GM19467 (cell line): ENCODE data around the gene FOXS1.
"Not testable (repeated sequence)": the region's sequence is repeated elsewhere in the genome, so short reads cannot be mapped to it uniquely, and the experiment has no call there.

Experiments used
- ATAC-seq: cut with Tn5 transposase; IDR thresholded peaks from one replicate; pipeline ENCODE4 v1.9.1; 2021; ENCODE audit warnings: mild to moderate bottlenecking, moderate library complexity; ENCODE audit not compliant: unreplicated experiment

Gene FOXS1

GRCh38 chr20:31840906-31841816 is 4.2 kb downstream of the FOXS1 start:
- ATAC-seq, result no peak

DNA sequence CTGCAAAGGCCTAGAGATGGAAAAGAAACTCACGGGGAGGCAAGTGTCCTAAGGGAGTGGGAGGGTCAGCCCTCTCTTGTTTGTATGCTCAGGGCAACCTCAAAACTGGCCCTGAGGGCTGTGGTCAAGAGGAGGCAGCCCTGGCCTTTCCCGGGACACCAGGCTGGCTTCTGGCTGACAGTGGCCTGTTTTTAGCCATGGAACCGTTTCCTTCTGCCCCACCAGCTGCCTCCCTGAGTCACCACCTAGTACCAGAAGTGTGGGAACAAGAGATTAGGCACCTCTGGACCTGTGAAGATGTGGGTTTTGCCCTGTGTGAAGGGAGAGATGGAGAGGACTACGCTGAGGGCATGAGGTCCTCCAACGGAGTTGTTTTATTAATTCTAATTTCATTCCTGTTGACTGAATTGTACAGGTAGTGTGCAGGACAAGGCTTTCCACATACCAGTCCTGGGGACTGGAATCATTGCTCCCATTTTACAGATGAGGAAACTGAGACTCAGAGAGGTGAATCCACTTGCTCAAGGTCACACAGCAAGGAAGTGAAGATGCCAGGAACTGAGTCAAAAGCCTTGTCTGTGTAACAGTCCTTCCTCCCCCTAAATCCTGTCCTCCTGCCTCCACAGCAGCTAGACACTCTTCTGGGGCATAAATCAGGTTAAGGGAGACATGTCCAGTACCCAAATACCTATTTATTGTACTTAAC is 5.5 kb downstream of the FOXS1 start:
- ATAC-seq, result no peak

DNA sequence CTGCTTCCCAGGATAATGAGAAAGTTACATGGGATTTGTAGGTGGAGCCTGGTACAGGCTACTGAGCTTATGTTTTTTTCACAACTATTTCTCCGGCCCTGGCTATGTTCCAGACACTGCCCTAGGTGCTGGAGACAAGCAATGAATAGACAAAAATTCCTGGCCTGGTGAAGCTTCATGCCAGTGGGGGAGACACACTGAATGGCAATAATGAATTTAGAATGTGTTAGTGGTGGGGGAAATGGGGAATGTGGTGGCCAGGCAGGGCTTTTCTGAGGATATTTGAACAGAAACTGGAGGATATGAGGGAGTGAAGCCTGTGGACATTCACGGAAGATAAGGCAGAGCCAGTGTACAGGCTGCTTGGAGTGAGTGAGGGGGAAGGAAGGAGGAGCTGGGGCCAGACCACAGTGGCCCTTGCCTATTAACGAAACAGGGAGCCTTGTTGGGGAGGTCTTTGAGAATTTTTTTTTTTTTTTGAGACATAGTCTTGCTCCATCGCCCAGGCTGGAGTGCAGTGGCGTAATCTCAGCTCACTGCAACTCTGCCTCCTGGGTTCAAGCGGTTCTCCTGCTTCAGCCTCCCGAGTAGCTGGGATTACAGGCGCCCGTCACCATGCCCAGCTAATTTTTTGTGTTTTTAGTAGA is 6.6 kb downstream of the FOXS1 start:
- no peak for ATAC-seq

GRCh38 chr20:31837896-31838397 is 7.5 kb downstream of the FOXS1 start:
- ATAC-seq, result no peak

GRCh38 chr20:31836853-31837608 is 8.4 kb downstream of the FOXS1 start:
- ATAC-seq, result no peak

DNA sequence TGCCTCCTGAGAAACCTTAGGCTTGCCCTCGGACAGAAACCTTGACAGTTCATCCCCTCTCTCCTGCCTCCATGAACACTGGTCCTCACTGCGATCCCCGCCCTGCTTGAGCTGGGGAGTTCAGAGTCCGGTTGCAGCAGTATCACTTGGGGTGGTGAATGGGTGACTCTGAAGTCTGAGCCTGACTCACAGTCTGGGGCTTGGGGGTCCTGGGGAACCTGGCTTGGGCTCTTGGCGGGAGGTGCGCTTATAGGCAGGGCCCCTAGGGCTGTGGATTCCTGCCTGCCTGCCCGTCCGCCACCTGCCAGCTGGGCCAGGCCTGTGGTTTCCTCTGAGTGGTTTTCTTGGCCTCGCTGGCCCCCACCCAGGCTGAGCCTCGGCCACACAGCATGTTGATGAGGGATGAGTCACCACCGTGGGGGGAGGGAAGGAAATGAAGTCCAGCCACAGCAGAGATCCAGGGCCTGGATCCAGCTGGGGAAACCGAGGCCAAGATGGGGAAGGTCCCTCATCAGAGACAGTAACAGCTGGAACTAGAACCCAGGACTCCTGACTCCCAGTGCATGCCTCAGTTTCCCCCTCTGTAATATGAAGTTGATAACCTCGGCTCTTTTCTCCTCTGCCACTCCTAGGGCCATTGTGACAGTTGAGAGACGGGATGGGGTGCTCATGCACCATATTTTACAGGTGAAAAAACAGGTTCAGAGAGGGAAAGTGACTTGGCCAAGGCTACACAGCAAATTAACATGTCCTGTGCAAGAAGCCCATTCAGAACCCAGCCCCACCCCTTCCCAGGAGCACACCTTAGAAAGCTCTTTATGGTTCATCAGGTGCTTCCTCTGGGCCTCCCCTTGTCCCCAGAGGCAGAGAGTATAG is 9.2 kb downstream of the FOXS1 start:
- ATAC-seq, result peak; percentile 61

GRCh38 chr20:31835554-31835953 is 9.8 kb downstream of the FOXS1 start:
- ATAC-seq, result no peak

- no peak for ATAC-seq
Observed at GRCh38 chr20:31833931-31834521, 11.4 kb downstream of the FOXS1 start.

- no peak for ATAC-seq
Observed at GRCh38 chr20:31833130-31833930, 12.1 kb downstream of the FOXS1 start.

DNA sequence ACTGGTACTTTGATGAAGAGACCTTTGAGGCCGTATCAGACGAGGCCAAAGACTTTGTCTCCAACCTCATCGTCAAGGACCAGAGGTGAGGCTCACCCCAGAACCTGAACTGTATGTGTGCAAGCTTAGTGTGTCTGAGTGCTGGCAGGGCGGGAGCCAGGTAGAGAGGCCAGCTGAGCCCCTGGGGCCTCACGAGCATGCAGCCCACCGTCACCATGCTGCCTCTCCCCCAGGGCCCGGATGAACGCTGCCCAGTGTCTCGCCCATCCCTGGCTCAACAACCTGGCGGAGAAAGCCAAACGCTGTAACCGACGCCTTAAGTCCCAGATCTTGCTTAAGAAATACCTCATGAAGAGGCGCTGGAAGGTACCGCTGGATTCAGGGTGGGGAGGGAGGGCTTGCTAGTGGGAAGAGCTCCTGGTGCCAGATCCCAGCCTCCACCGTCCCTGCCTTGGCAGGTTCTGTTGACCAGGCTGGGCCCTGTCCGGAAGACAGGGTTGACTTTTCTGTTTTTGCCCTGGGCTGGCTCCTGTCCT is 13.6 kb downstream of the FOXS1 start:
- no peak for ATAC-seq

DNA sequence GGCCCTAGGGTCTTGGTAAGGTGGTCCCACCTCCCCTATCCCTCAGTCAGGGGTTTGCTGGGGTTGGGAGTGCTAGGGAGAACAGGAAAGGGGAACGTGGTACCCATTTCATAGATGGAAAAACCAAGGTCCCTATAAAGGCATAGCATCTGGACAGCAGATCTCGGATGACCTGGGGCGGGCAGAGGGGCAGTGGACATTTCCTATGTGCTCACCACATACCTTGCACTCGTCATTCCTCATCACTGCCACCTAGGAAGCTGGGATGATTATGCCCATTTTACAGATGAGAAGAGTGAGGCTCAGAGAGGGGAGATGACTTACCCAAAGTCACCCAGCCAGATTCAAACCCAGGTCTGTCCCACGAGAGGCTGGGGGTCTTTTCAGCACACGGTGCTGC is 14.2 kb downstream of the FOXS1 start:
- no peak for ATAC-seq

DNA sequence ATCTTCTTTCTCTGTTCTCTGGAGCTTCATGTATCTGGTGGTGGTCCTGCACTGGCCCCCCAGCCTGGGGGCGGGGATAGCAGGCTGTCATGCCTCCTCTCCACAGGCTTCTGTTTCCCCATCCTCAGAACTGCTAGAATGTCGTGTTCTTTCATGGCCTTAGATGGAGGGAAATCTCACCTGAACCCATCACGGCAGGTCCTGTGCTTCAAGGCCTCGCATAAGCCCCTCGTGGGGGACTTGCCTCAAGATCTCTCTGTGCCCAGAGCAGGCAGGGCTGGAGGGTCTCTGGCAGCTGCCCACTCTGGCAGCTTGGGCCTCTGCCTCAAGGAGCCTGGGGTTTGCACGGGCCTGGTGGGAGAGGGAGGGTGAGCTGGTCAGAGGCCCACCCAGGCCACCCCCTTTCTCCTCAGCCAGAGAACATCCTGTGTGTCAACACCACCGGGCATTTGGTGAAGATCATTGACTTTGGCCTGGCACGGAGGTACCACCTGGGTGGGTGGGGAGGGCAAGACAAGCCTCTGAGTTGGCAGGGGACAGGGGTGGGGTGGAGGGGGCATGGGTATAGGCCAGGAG is 14.9 kb downstream of the FOXS1 start:
- ATAC-seq, result no peak

DNA sequence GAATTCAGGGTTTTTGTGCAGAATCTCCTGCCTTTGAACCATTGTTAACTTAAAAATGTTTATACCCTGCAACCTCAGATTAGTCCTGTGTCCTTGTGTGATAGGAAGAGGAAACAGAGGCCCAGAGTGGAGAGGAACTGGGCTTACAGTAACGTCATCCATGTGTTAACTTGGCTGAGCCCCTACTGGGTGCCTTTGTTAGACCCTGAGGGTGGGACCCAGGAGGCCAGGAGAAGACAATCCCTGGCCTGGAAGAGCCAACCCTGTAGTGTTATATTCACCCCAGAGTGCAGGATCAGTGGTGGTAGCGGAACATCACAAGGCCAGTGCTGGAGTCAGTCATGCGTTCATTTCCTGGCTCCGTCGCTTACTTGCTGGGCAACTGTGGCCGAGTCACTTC is 15.7 kb downstream of the FOXS1 start:
- ATAC-seq, result no peak

DNA sequence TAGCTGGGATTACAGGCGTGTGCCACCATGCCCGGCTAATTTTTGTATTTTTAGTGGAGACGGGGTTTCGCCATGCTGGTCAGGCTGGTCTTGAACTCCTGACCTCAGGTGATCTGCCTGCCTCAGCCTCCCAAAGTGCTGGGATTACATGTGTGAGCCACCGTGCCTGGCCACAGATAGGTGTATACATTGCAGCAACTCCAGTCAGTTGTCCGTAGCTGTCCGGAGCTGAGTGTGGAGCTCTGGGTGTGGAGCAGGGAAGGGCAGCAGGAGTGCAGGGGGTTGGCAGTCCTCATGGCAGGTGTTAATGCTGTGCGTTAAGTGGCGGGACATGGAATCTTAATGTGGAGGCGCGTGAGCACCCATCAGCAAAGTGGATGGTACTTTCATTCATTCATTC is 17.4 kb downstream of the FOXS1 start:
- not testable (repeated sequence) for ATAC-seq

DNA sequence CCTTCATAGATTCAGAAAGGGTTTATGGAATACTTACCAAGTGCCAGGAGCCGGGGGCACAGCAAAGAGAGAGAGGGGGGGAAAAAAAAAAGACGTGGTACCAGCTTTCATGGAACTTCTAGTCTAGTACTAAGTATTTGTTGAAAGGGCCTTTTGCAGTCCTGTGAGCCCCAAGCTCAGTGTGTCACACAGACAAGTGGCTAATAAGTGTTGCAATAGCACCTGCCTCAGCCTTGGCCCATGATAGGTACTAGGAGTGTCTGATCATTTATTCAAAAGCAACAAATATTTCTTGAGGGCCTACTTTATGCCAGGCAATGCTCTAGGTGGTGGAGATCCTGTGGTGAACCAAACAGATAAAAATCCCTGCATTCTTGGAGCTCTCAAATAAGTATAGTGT is 18.3 kb downstream of the FOXS1 start:
- no peak for ATAC-seq

- no peak for ATAC-seq
Observed at GRCh38 chr20:31826074-31826473, 19.3 kb downstream of the FOXS1 start.

DNA sequence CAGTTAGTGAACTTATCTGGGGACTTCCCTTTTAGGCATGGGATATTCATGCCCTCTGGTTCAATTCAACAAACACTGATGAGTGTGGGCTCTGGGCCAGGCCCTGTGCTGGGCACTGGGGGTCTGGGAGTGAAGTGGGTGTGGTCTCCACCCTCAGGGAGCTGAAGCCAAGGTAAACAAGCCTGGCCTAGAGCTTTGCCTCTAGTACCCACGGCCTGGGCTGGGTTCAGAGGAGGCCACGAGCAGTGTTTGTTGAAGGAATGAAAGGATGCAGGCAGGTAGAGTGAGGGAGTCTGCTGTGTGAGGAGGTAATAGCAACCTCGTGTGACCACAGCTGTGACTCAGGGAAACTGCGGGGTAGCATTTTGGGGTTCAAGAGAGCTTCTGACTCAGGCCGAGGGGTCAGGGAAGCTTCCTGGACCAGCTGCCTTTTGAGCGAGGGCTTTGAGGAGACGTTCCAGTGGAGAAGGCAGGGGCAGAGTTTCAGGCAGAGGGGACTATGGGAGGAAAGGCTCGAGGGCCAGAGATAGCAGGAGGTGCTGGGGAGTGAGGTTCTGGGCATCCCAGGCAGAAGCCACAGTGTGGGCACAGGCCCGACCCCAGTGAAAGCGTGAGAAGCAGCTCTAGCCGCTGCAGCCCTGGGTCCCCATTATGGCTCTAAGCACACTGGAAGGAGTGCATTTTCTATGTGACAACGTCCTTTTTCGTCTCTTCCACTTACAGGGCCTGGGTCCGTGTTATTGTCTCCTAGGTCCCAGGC is 20.7 kb downstream of the FOXS1 start:
- no peak for ATAC-seq
